GM10266 (cell line): Measurements from ENCODE around the gene TEX51.

Experiments
- DNase-seq: peaks from one replicate; pipeline ENCODE4 v3.0.0; 2012; ENCODE audit errors: extremely low spot score
- CTCF ChIP-seq: IDR thresholded peaks from 2 replicates; pipeline ENCODE4 v1.5.1; 2012; ENCODE audit warnings: mild to moderate bottlenecking, low read depth; ENCODE audit not compliant: control insufficient read depth, insufficient read depth; ENCODE audit errors: missing control alignments

TEX51 gene

GRCh38 chr2:126898636-126899035 lies at the start of gene TEX51:
TSS of gene TEX51 (plus strand) at chr2:126898890. CDS start at chr2:126898919, 29 bp downstream.
- no peak for TF ChIP-seq CTCF
- no peak for DNase-seq

- TF ChIP-seq CTCF = no peak
- DNase-seq = no peak
These were observed 49.6 kb upstream of the TEX51 start for GRCh38 chr2:126849054-126849453.

GRCh38 chr2:126849486-126849885 lies 49.2 kb upstream of the TEX51 start:
- no peak for DNase-seq
- TF ChIP-seq CTCF = no peak

- no peak for DNase-seq
- no peak for TF ChIP-seq CTCF
These were observed 48.6 kb upstream of the TEX51 start for GRCh38 chr2:126849991-126850535.

GRCh38 chr2:126850940-126851339 lies 47.8 kb upstream of the TEX51 start:
- no peak for DNase-seq
- TF ChIP-seq CTCF = no peak

- TF ChIP-seq CTCF = no peak
These were observed 46.9 kb upstream of the TEX51 start for GRCh38 chr2:126851756-126852155.

GRCh38 chr2:126852361-126852760 lies 46.3 kb upstream of the TEX51 start:
- no peak for DNase-seq
- TF ChIP-seq CTCF = no peak

More at GRCh38 chr2:126851756-126852155, 46.9 kb upstream of the TEX51 start:
- no peak for DNase-seq
